GM18867 (cell line): ENCODE data around the gene ATP5PF.
"Not testable (repeated sequence)": the region's sequence is repeated elsewhere in the genome, so short reads cannot be mapped to it uniquely, and the experiment has no call there.

Source experiments
- ATAC-seq: cut with Tn5 transposase; IDR thresholded peaks from one replicate; pipeline ENCODE4 v1.9.1; 2021; ENCODE audit warnings: mild to moderate bottlenecking, moderate library complexity; ENCODE audit not compliant: unreplicated experiment

Gene ATP5PF

DNA sequence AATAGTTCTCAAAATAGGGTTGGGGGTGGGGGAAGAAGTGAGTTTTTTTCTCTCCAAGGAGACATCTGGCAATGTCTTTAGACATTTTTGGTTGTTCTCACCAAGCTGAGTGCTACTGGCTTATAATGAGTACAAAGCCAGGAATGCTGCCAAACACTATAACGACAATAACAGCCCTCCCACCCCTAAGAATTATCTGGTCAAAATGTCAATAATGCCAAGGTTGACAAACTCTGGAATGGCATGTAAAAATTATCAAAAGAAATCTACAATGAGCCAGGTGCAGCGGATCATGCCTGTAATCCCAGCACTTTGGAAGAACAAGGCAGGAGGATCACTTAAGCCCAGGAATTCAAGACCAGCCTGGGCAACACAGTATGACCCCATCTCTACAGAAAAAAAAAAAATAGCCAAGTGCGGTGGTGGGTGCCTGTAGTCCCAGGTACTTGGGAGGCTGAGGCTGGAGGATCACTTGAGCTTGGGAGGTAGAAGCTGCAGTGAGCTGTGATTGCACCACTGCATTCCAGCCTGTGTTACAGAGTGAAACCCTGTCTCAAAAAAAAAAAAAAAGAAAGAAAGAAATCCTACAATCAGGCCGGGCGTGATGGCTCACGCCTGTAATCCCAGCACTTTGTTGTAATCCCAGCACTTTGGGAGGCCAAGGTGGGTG is 2.5 kb downstream of the ATP5PF start:
- no peak for ATAC-seq

DNA sequence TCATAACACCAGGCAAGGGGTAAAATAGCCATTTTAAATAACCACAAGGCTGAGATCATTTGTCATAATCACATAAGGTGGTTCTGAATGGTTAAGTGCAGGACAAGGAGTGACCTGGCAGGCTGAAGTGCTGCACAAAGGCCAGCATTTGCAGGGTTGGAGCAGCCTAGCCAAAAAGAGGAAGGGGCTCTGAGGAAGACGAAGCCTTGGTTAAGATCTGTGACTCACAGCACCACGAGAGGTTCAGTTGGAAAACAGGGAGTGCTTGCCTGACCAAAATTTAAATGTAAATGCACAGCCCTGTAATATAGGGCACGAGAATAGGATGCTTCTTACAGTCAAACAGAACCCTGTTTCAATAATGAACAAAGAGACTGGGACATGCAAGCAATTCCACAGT is 12.1 kb downstream of the ATP5PF start:
- ATAC-seq: no peak

DNA sequence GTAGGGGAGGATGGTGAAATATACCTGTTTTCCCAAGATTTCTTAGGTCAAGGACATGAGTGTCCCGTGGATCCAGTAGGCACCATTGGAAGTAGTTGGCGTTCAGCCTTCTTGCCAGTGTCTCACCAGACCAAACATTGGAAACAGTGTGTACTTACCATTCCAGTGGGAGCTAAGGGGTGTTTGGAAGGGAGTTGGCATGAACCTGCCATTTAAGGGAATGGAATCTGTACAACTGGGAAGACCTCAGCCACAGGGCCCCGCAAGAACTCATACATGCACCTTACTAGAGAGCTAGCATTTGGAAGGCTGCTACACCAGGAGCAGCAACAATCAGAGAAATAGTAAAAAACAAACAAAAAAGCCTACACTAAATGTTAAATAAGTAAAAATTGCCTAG is 12.7 kb downstream of the ATP5PF start:
- no peak for ATAC-seq

DNA sequence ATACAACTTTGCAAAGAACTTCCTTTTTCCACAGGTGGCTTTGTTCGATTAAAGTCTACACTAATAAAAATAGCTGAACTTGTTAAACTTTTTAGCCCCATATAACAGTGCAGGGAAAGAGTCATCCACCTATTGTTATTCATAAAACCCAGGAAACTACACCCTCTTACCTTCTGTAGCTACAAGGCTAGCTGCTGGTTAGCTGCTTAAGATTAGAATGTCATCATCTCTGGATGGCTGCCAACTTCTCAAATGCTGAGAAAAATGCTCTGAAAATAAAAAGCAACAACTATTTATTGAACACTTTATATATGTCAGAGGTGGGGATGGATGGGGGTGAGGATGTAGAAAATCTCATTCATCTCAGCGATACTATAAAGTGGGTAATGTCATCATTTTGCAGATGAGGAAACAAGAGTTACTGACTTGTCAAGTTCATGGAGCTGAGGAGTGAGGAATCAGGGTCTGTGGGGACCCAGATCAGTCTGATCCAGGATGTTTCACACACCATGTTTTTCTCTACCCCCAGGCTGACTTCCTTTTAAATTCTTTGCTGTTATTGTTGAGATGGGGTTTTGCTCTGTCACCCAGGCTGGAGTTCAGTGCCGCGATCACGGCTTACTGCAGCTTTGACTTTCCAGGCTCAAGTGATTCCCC is 17.1 kb downstream of the ATP5PF start:
- ATAC-seq: no peak

DNA sequence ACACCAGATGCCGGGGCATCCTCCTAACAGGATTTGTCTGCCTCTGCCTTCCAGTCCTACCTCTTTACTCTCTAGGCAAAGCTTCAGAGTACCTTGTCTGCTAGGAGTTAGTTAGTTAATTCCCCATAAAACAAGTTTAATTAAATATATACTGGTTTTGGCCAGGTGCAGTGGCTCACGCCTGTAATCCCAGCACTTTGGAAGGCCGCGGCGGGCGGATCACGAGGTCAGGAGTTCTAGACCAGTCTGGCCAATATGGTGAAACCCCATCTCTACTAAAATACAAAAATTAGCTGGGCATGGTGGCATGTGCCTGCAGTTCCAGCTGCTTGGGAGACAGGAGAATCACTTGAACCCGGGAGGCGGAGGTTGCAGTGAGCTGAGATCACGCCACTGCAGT is 20.6 kb downstream of the ATP5PF start:
- ATAC-seq: not testable (repeated sequence)

DNA sequence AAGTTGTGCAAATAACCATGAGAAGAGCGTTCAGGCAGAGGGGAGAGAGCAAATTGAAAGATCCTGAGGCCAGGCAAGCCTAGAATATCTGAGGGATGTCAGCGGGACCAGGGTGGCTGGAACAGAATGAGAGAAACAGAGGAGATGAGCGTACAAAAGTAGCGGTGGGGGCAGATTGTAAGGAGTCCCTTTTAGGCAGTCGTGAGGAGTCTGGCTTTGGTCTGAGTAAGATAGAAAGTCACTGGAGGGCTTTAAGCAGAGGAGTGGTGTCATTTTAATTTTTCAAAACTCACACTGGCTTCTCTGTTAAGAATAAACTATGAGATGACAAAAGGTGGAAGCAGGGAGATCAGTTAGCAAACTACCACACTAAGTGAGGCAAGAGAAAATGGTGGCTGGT is 24.2 kb downstream of the ATP5PF start:
- ATAC-seq: no peak

DNA sequence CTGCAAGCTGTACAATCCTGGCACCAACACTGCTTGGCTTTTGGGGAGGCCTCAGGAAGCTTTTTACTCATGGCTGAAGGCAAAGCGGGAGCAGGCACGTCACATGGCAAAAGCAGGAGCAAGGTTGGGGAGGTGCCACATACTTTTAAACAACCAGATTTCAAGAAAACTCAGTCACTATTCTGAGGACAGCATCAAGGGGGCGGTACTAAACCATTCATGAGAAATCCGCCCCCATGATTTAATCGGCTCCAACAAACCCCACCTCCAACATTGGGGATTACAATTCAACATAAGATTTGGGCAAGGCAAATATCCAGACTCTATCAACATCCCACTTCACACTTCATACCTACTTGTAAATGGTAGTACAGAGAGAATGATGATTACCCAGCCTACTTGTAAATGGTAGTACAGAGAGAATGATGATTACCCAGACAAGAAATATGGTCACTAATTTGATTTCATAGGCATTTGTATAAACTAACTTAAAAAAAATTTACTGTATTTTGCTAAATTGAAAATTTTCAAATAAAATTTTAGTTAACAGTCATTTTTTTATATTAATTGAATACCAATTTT is 24.9 kb downstream of the ATP5PF start:
- no peak for ATAC-seq

DNA sequence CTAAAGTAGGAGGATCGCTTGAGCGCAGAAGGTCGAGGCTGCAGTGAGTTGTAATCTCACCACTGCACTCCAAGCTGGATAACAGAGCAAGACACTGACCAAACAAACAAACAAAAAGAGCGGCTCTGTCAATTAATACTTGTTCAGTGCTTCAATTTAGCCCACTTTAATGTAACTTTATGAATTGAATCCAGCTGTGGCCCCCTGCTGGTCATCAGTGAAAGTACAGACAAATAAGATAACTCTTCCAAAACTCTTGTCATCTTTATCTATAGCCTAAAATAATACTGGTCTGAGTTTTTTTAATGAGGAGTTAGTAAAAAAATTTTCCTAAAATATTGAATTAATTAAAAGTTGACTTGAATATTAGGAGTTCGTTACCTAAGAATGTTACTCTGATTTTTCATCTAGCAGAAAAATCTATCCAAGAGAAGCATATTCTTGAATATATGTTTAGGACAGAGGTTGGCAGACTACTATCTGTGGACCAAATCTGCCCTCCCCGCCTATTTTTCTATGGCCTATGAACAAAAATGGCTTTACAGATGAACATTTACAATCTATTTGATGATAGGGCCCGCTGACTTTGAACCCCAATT is 26.1 kb downstream of the ATP5PF start:
- ATAC-seq: no peak

DNA sequence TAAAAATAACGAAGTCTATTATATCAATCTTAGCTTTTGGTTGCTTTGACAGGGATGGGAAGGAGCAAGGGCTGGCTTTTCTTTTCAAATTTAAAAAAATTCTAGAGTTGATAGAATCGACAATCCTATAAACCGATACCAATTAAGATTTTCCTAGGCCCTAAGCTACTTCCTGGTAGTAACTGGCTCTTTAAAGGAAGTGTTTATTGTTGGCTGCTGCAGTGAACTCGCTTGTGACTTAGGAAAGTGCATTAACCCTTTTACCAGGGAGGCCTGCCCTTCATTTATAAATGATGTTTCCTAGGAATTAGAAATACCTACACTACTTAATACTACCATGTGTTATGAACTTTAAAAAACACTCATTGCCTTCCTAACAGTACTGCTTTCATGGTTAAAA is 33.2 kb downstream of the ATP5PF start:
- no peak for ATAC-seq

DNA sequence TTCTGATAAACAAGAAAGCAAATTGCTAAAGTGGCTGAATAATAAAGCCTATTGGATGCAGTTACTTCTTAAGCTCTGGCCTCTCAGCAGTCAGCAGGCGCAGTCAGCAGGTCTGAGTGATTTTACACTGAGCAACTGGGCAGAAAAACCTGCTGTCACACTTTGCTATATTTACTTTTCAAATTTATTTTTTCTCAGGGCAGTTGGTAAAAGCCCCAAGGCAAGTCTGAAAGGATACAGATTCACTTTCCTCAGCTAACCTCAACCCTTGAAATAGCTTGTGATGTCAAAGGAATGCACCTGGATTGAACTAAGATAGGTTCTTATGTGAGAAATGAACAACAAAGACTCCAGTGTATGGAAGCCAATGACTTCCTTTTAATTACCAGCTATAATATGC is 34.0 kb downstream of the ATP5PF start:
- ATAC-seq: no peak

DNA sequence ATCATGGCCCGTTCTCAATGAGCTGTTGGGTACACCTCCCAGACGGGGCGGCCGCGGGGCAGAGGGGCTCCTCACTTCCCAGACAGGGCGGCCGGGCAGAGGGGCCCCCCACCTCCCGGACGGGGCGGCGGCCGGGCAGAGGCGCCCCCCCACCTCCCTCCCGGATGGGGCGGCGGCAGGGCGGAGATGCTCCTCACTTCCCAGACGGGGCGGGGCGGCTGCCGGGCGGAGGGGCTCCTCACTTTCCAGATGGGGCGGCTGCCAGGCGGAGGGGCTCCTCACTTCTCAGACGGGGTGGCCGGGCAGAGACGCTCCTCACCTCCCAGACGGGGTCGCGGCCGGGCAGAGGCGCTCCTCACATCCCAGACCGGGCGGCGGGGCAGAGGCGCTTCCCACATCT is 39.2 kb downstream of the ATP5PF start:
- ATAC-seq: not testable (repeated sequence)

DNA sequence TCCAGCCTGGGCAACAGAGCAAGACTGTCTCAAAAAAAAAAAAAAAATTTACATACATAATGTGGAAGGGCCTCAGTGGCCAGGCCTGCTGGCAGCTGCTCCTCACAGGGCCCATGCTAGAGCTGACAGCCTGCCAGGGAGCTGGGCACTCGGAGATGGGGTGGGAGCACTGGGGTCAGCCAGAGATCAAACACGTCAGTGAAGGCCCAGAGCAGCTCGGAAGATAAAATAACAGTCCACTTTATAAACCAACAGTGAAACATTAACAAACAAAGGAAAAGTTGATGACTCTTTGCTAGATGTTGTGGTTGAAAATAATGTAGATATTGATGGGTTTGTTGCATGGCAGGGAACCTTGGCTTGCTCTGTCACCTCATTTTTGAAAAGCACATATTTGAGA is 42.7 kb downstream of the ATP5PF start:
- no peak for ATAC-seq

DNA sequence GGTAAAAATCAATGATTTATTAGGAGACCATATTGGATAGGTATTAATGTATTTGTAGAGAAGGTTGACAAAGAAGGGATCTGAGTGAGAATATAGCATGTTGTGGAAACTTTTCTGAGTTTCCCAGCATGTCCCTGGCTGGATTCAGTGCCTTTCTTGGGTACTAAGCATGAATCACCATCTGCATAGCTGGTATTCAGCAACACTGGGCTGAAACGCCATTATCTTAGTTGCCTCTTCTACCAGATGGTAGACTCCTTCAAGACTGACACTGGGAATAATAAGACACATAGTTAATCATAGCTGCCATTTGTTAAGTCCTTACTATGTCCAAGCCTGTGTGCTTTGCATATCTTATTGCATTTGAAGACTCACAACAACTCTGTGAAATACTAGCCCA is 45.5 kb downstream of the ATP5PF start:
- no peak for ATAC-seq

DNA sequence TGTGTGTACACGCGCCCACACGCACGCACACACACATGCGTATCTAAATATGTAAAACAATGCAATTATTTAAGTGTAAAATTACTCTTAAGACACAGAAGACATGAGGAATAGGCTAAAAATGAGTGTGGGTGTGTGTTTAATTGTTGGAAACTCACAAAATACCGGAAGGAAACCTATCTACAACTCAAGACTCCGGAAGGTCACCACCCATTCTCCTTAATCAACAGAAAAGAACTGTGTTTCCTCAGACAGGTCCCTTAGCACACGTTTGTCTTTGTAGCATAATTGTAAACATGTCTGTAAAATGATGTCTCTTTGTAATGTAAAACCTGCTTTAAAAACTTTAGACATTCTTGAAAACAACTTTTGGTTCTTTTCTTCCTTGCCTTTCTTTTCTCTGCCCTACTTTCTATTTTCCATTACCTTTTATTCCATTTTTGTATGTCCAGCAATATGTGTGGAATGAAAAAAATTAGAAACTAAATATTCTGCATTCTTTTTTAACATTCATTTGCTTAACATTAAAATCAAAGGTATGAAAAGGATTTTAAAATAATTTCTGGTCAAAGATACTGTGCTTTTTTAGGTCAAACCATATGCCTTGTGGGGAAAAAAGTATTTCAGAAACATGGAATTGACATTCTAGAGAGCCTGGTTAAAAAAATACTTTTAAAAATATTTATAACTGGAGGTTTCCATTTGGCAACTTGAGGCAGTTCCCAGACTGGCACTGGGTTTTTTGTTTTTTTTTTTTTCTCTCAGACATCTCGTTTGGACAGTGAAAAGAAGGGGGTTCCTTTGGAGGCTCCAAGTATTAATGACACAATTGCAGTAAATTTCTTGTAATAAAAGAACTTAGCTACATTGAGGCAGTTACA is 46.2 kb downstream of the ATP5PF start:
- no peak for ATAC-seq

DNA sequence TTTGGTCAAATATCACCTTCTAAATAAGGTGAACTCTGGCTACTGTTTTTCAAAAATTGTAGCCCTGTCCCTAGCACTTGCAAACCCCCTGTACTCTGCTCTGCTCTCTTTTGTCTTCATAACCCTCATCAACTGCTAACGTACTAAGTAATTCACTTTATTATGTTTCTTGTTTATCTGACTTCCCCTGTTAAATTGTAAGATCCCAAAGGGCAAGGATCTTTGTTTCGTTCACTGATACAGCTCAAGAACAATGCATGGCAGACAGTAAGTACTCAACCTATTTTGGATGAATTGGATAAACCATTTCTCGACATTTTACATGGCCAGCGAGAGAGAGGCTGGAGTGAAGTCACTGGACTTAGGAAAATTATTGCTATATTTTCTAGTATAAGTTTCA is 46.9 kb downstream of the ATP5PF start:
- no peak for ATAC-seq

DNA sequence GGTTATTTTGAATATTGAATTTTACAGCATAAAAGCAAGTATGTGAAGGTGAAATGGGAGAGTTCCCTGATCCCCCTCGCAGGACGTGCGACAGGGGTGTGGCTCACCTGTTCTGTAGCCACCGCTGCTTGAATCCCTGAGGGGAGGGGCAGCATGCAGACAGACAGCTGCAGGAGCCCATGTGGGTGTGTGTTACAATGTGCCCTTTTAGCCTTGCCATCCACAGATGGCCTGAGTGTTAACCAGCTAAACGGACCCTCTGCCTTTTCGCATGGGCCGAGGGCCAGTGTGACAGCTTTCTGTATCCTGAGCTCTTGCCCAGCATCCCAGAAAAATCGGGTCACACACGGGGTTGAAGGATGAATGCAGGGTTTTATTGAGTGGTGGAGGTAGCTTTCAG is 52.3 kb downstream of the ATP5PF start:
- ATAC-seq: no peak

DNA sequence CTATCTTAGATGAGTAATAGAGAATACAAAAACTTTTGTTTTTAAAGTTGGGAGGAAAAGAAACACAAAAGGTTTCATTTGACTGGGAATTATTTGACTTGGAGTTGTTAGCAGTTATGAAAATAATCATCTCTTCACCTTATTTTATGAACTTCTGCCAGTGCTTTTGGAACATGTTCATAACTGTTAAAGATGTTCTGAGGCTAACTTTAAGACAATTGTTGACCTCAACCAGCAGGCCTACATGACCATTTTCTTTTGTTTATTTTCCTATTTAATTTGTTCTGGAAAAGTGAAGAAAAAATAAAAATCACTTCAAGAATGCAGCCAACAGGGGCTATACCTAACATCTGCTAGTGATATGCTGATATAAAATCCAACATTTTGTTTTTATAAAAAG is 58.3 kb downstream of the ATP5PF start:
- no peak for ATAC-seq
